GM23338 (cell line): ENCODE measurements around the gene TMEM222. TPM values are rescaled to one million over a fixed set of nuclear protein-coding genes. Genes with fewer than 3 reads are reported as not detected.

Experiments used
- ATAC-seq: fragments of 200-7000 bp; cut with Tn5 transposase; 3 replicates; pipeline ENCODE4 v1.9.1; 2020
- DNase-seq: peaks from one replicate; pipeline ENCODE4 v3.0.0-alpha.2; 2015; ENCODE audit warnings: low spot score
- H2AFZ ChIP-seq: fragments of 200-600 bp; sonication (generic); 2 replicates; pipeline ENCODE4 v1.8.0; 2016; ENCODE audit warnings: antibody characterized with exemption, mild to moderate bottlenecking, moderate library complexity
- H3F3A ChIP-seq: fragments of 200-600 bp; sonication (generic); replicated peaks from 2 replicates; pipeline ENCODE4 v1.8.0; 2017; ENCODE audit warnings: antibody characterized with exemption, mixed run types, low read depth
- H3K27ac ChIP-seq: fragments of 200-600 bp; sonication (generic); 2 replicates; pipeline ENCODE4 v1.6.1; 2016; ENCODE audit warnings: low read depth
- H3K27me3 ChIP-seq: fragments of 200-600 bp; sonication (generic); 2 replicates; pipeline ENCODE4 v1.8.0; 2016; ENCODE audit warnings: mild to moderate bottlenecking, mixed run types, moderate library complexity; ENCODE audit not compliant: insufficient read depth
- H3K36me3 ChIP-seq: fragments of 200-600 bp; sonication (generic); 2 replicates; pipeline ENCODE4 v1.8.0; 2016; ENCODE audit warnings: mild to moderate bottlenecking; ENCODE audit not compliant: insufficient read depth
- H3K4me1 ChIP-seq: fragments of 200-600 bp; sonication (generic); 2 replicates; pipeline ENCODE4 v1.8.0; 2016; ENCODE audit warnings: mild to moderate bottlenecking, moderate library complexity; ENCODE audit not compliant: insufficient read depth
- H3K4me2 ChIP-seq: fragments of 200-600 bp; sonication (generic); 2 replicates; pipeline ENCODE4 v1.7.1; 2017; ENCODE audit warnings: mixed run types
- H3K4me3 ChIP-seq: fragments of 200-600 bp; sonication (generic); 2 replicates; pipeline ENCODE4 v1.6.1; 2016; ENCODE audit warnings: mixed run types
- H3K79me2 ChIP-seq: fragments of 200-600 bp; sonication (generic); replicated peaks from 2 replicates; pipeline ENCODE4 v1.8.0; 2017; ENCODE audit warnings: mild to moderate bottlenecking; ENCODE audit not compliant: insufficient read depth
- H3K9me2 ChIP-seq: fragments of 200-600 bp; sonication (generic); 2 replicates; pipeline ENCODE4 v1.8.0; 2017; ENCODE audit not compliant: insufficient read depth
- H4K20me1 ChIP-seq: fragments of 200-600 bp; sonication (generic); replicated peaks from 2 replicates; pipeline ENCODE4 v1.8.0; 2017; ENCODE audit warnings: mild to moderate bottlenecking; ENCODE audit not compliant: insufficient read depth
- H3K27ac Mint-ChIP-seq: 2 replicates; pipeline ENCODE4 v1.8.0; 2020; ENCODE audit warnings: inconsistent platforms, mild to moderate bottlenecking, moderate library complexity, mixed read lengths
- H3K27me3 Mint-ChIP-seq: 3 replicates; pipeline ENCODE4 v1.8.0; 2022; ENCODE audit warnings: low read depth, mild to moderate bottlenecking, moderate library complexity, mixed read lengths, inconsistent platforms; ENCODE audit not compliant: insufficient read depth, poor library complexity
- H3K36me3 Mint-ChIP-seq: 3 replicates; pipeline ENCODE4 v1.8.0; 2021; ENCODE audit warnings: low read depth, mild to moderate bottlenecking, inconsistent platforms, moderate library complexity, mixed read lengths
- H3K4me1 Mint-ChIP-seq: 3 replicates; pipeline ENCODE4 v1.8.0; 2020; ENCODE audit warnings: mild to moderate bottlenecking, inconsistent platforms, mixed read lengths
- H3K4me3 Mint-ChIP-seq: 3 replicates; pipeline ENCODE4 v1.8.0; 2021; ENCODE audit warnings: moderate library complexity, mild to moderate bottlenecking, inconsistent platforms, mixed read lengths
- H3K9me3 Mint-ChIP-seq: 3 replicates; pipeline ENCODE4 v1.8.0; 2020; ENCODE audit warnings: moderate library complexity, mild to moderate bottlenecking, inconsistent platforms, mixed read lengths
- CREB1 ChIP-seq: fragments of 250-450 bp; sonication (Bioruptor Pico); IDR thresholded peaks from 2 replicates; pipeline ENCODE4 v1.5.0; 2020; ENCODE audit warnings: low read depth, mild to moderate bottlenecking, moderate library complexity
- EZH2 ChIP-seq: fragments of 200-600 bp; sonication (generic); IDR thresholded peaks from one replicate; pipeline ENCODE4 v1.8.0; 2017; ENCODE audit warnings: antibody characterized with exemption, mild to moderate bottlenecking, low read depth; ENCODE audit not compliant: unreplicated experiment
- EZH2phosphoT487 ChIP-seq: fragments of 200-600 bp; sonication (generic); IDR thresholded peaks from one replicate; pipeline ENCODE4 v1.8.1; 2018; ENCODE audit warnings: antibody characterized with exemption; ENCODE audit not compliant: unreplicated experiment
- JUNB ChIP-seq: IDR thresholded peaks from one replicate; pipeline ENCODE4 v1.6.1; 2016; ENCODE audit warnings: antibody characterized with exemption; ENCODE audit not compliant: unreplicated experiment
- NANOG ChIP-seq: IDR thresholded peaks from 2 replicates; pipeline ENCODE4 v1.6.1; 2016; ENCODE audit warnings: antibody characterized with exemption, borderline replicate concordance
- POLR2AphosphoS5 ChIP-seq: IDR thresholded peaks from 2 replicates; pipeline ENCODE4 v1.6.1; 2016; ENCODE audit warnings: antibody characterized with exemption, low read depth
- STAT1 ChIP-seq: IDR thresholded peaks from one replicate; pipeline ENCODE4 v1.6.1; 2016; ENCODE audit warnings: antibody characterized with exemption; ENCODE audit not compliant: unreplicated experiment
- ZNF114 ChIP-seq: fragments of 250-450 bp; sonication (Bioruptor Pico); IDR thresholded peaks from 2 replicates; pipeline ENCODE4 v1.5.0; 2020; ENCODE audit warnings: mild to moderate bottlenecking, moderate library complexity
- ZNF331 ChIP-seq: fragments of 250-450 bp; sonication (Bioruptor Pico); IDR thresholded peaks from 2 replicates; pipeline ENCODE4 v1.5.0; 2020; ENCODE audit warnings: low read depth, mild to moderate bottlenecking, moderate library complexity
- polyA plus RNA-seq: library from polyadenylated mRNA; unstranded; fragments of >200 nt; fragmentation: Nextera tagmentation; extraction: Ambion mirVana; gene quantifications from 2 replicates; pipeline ENCODE4 v1.2.1, GENCODE V29; 2016
- total RNA-seq: library from RNA; depleted of rRNA; stranded (reverse); fragments of >200 nt; shearing (Covaris generic); gene quantifications from 2 replicates; pipeline ENCODE4 v1.2.3, GENCODE V29; 2014
- TF ChIP-seq, protein P1 (sequence below): IDR thresholded peaks from one replicate; pipeline ENCODE4 v1.6.1; 2018; ENCODE audit warnings: antibody characterized with exemption; ENCODE audit not compliant: unreplicated experiment
- TF ChIP-seq, protein P2 (sequence below): fragments of 250-450 bp; sonication (Bioruptor Pico); IDR thresholded peaks from 2 replicates; pipeline ENCODE4 v1.5.0; 2020; ENCODE audit warnings: mild to moderate bottlenecking, moderate library complexity
- TF ChIP-seq, protein P3 (sequence below): IDR thresholded peaks from 2 replicates; pipeline ENCODE4 v1.6.1; 2016; ENCODE audit warnings: antibody characterized with exemption
- TF ChIP-seq, protein P4 (sequence below), 2 experiments: fragments of 200-600 bp in 1 of 2; sonication (generic) in 1 of 2; conservative IDR thresholded peaks; 2 replicates each; pipeline versions ENCODE4 v1.5.1 to v1.6.1; 2016 to 2017; ENCODE audit warnings: antibody characterized with exemption in 2 of 2, low read depth in 2 of 2, mild to moderate bottlenecking in 2 of 2, moderate library complexity in 1 of 2

TMEM222 gene
- total and polyA plus RNA-seq, 2 experiments from 2014 or later = 17.8 to 22.6 TPM

DNA sequence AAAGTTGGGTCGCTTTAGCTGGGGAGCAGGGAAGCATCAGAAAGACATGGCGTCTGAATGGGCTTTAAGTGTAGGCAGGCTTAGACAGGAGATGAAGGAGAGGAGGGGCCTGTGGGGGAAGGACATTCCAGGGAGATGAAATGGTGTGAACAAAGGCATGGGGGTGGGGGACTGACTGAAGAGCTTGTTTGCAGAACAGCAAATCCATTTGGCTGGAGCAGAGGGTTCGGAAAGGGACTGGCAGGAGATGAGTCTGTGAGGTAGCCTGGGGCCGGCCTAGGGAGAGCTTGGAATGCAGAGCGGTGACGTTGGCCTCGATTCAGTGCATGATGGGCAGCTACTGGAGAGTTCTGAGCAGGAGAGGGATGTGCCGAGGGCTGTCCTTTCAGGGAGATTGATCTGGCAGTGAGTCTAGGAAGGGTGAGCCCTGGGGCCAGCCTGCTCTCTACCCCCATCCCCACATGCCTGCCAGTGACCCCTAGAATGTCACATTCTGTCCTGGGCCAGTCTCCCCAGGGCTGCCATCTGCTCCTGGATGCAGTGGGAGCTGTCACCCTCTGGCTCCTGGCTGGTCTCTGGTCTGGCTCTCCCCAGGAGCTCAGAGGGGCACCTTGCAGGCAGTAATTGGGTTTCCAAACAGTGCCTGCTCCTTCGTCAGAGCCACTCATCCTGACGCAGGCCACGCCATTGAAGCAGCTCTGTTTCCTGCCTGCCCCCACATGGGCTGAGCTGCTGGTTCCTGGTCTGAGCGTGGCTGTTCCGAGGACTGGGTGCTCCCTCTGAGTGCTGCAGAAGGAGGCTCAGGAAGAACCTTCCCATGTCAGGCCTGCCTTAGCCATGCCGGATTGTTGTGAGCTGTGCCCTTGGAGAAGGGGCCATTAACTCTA is 22.3 kb upstream of the TMEM222 start:
- H3K4me2 ChIP-seq = no peak overlapping the region
- TF ChIP-seq STAT1 = no peak
- TF ChIP-seq, protein P1, sequence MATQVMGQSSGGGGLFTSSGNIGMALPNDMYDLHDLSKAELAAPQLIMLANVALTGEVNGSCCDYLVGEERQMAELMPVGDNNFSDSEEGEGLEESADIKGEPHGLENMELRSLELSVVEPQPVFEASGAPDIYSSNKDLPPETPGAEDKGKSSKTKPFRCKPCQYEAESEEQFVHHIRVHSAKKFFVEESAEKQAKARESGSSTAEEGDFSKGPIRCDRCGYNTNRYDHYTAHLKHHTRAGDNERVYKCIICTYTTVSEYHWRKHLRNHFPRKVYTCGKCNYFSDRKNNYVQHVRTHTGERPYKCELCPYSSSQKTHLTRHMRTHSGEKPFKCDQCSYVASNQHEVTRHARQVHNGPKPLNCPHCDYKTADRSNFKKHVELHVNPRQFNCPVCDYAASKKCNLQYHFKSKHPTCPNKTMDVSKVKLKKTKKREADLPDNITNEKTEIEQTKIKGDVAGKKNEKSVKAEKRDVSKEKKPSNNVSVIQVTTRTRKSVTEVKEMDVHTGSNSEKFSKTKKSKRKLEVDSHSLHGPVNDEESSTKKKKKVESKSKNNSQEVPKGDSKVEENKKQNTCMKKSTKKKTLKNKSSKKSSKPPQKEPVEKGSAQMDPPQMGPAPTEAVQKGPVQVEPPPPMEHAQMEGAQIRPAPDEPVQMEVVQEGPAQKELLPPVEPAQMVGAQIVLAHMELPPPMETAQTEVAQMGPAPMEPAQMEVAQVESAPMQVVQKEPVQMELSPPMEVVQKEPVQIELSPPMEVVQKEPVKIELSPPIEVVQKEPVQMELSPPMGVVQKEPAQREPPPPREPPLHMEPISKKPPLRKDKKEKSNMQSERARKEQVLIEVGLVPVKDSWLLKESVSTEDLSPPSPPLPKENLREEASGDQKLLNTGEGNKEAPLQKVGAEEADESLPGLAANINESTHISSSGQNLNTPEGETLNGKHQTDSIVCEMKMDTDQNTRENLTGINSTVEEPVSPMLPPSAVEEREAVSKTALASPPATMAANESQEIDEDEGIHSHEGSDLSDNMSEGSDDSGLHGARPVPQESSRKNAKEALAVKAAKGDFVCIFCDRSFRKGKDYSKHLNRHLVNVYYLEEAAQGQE = no peak
- TF ChIP-seq NANOG = no peak
- TF ChIP-seq, protein P2, sequence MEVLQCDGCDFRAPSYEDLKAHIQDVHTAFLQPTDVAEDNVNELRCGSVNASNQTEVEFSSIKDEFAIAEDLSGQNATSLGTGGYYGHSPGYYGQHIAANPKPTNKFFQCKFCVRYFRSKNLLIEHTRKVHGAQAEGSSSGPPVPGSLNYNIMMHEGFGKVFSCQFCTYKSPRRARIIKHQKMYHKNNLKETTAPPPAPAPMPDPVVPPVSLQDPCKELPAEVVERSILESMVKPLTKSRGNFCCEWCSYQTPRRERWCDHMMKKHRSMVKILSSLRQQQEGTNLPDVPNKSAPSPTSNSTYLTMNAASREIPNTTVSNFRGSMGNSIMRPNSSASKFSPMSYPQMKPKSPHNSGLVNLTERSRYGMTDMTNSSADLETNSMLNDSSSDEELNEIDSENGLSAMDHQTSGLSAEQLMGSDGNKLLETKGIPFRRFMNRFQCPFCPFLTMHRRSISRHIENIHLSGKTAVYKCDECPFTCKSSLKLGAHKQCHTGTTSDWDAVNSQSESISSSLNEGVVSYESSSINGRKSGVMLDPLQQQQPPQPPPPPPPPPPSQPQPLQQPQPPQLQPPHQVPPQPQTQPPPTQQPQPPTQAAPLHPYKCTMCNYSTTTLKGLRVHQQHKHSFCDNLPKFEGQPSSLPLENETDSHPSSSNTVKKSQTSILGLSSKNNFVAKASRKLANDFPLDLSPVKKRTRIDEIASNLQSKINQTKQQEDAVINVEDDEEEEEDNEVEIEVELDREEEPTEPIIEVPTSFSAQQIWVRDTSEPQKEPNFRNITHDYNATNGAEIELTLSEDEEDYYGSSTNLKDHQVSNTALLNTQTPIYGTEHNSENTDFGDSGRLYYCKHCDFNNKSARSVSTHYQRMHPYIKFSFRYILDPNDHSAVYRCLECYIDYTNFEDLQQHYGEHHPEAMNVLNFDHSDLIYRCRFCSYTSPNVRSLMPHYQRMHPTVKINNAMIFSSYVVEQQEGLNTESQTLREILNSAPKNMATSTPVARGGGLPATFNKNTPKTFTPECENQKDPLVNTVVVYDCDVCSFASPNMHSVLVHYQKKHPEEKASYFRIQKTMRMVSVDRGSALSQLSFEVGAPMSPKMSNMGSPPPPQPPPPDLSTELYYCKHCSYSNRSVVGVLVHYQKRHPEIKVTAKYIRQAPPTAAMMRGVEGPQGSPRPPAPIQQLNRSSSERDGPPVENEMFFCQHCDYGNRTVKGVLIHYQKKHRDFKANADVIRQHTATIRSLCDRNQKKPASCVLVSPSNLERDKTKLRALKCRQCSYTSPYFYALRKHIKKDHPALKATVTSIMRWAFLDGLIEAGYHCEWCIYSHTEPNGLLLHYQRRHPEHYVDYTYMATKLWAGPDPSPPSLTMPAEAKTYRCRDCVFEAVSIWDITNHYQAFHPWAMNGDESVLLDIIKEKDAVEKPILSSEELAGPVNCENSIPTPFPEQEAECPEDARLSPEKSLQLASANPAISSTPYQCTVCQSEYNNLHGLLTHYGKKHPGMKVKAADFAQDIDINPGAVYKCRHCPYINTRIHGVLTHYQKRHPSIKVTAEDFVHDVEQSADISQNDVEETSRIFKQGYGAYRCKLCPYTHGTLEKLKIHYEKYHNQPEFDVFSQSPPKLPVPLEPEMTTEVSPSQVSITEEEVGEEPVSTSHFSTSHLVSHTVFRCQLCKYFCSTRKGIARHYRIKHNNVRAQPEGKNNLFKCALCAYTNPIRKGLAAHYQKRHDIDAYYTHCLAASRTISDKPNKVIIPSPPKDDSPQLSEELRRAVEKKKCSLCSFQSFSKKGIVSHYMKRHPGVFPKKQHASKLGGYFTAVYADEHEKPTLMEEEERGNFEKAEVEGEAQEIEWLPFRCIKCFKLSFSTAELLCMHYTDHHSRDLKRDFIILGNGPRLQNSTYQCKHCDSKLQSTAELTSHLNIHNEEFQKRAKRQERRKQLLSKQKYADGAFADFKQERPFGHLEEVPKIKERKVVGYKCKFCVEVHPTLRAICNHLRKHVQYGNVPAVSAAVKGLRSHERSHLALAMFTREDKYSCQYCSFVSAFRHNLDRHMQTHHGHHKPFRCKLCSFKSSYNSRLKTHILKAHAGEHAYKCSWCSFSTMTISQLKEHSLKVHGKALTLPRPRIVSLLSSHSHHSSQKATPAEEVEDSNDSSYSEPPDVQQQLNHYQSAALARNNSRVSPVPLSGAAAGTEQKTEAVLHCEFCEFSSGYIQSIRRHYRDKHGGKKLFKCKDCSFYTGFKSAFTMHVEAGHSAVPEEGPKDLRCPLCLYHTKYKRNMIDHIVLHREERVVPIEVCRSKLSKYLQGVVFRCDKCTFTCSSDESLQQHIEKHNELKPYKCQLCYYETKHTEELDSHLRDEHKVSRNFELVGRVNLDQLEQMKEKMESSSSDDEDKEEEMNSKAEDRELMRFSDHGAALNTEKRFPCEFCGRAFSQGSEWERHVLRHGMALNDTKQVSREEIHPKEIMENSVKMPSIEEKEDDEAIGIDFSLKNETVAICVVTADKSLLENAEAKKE (CRISPR knock-in tag) = no peak
- no peak for TF ChIP-seq EZH2
- no peak for TF ChIP-seq ZNF114 (CRISPR knock-in tag)
- TF ChIP-seq, protein P3, sequence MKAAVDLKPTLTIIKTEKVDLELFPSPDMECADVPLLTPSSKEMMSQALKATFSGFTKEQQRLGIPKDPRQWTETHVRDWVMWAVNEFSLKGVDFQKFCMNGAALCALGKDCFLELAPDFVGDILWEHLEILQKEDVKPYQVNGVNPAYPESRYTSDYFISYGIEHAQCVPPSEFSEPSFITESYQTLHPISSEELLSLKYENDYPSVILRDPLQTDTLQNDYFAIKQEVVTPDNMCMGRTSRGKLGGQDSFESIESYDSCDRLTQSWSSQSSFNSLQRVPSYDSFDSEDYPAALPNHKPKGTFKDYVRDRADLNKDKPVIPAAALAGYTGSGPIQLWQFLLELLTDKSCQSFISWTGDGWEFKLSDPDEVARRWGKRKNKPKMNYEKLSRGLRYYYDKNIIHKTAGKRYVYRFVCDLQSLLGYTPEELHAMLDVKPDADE = no peak
- TF ChIP-seq EZH2phosphoT487 = no peak
- TF ChIP-seq JUNB = no peak
- TF ChIP-seq, protein P4, sequence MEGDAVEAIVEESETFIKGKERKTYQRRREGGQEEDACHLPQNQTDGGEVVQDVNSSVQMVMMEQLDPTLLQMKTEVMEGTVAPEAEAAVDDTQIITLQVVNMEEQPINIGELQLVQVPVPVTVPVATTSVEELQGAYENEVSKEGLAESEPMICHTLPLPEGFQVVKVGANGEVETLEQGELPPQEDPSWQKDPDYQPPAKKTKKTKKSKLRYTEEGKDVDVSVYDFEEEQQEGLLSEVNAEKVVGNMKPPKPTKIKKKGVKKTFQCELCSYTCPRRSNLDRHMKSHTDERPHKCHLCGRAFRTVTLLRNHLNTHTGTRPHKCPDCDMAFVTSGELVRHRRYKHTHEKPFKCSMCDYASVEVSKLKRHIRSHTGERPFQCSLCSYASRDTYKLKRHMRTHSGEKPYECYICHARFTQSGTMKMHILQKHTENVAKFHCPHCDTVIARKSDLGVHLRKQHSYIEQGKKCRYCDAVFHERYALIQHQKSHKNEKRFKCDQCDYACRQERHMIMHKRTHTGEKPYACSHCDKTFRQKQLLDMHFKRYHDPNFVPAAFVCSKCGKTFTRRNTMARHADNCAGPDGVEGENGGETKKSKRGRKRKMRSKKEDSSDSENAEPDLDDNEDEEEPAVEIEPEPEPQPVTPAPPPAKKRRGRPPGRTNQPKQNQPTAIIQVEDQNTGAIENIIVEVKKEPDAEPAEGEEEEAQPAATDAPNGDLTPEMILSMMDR (conservative IDR thresholded peaks at IDR 0.05; ENCODE audit: low read depth in 2 of 2) = no peak
- TF ChIP-seq ZNF331 (CRISPR knock-in tag) = no peak
- TF ChIP-seq POLR2AphosphoS5 = no peak
- no peak for TF ChIP-seq CREB1
- H3F3A ChIP-seq = no peaks in the 10 kb centered on the region
- 0 out of 2 replicates have a peak overlapping the region, but pooled peaks have one; percentile 17 for H3K4me3 ChIP-seq
- ATAC-seq (peak; percentile 7; the same call in 2 of the 3 replicates), DNase-seq (peak; percentile 64)
- peak overlapping the region; percentile 38; the same call in 1 of the 2 replicates for H3K27ac Mint-ChIP-seq
- H3K27ac ChIP-seq = 0 out of 2 replicates have a peak overlapping the region, but pooled peaks have one; percentile 55
- H3K4me1 ChIP-seq = peaks cover 15% of the 10 kb centered on the region
- no peaks in the 10 kb centered on the region; the same call in 2 of the 3 replicates for H3K36me3 Mint-ChIP-seq
- no peak overlapping the region for H2AFZ ChIP-seq
- no peaks in the 10 kb centered on the region for H3K79me2 ChIP-seq
- no peaks in the 10 kb centered on the region for H3K9me3 Mint-ChIP-seq
- H3K4me3 Mint-ChIP-seq = no peak overlapping the region; the same call in 2 of the 3 replicates
- H3K27me3 Mint-ChIP-seq = peaks cover 4% of the 10 kb centered on the region
- no peaks in the 10 kb centered on the region for H3K27me3 ChIP-seq
- no peaks in the 10 kb centered on the region for H3K36me3 ChIP-seq
- peaks cover 32% of the 10 kb centered on the region for H3K4me1 Mint-ChIP-seq
- no peaks in the 10 kb centered on the region for H4K20me1 ChIP-seq
- no peaks in the 10 kb centered on the region for H3K9me2 ChIP-seq
